IMR-90 (cell line): ENCODE data around the gene TRAF3IP1. TPM values are rescaled to one million over a fixed set of nuclear protein-coding genes. Genes with fewer than 3 reads are reported as not detected.

Experiments
- ATAC-seq: fragments of 200-7000 bp; cut with Tn5 transposase; 2 replicates; pipeline ENCODE4 v1.9.1; 2020; ENCODE audit warnings: low read depth, mild to moderate bottlenecking, moderate library complexity
- BruUV-seq: library from RNA; stranded (reverse); fragments of 400-500 nt; replicated peaks from 2 replicates; lab custom pipeline; 2021; lab: Mats Ljungman, UMichigan
- CTCF ChIA-PET: fragments of 300-600 bp; formaldehyde crosslinking; extraction: SDS; loops from one replicate; lab custom pipeline; 2021; ENCODE audit warnings: antibody characterized with exemption; lab: Yijun Ruan, JAX
- POLR2A ChIA-PET: fragments of 300-600 bp; sonication (Branson Sonifier 250); formaldehyde crosslinking; loops from one replicate; lab custom pipeline; 2022; ENCODE audit warnings: antibody characterized with exemption; ENCODE audit not compliant: unreplicated experiment; lab: Charles Lee
- DNase-seq: peaks from one replicate; pipeline ENCODE4 v3.0.0; 2013
- H2AFZ ChIP-seq: replicated peaks from 2 replicates; pipeline ENCODE3; 2013; ENCODE audit warnings: low read length, mild to moderate bottlenecking; ENCODE audit not compliant: poor library complexity
- H2AK5ac ChIP-seq: 2 replicates; pipeline ENCODE4 v1.6.1; 2013; ENCODE audit warnings: low read depth, low read length, inconsistent platforms
- H2AK9ac ChIP-seq: replicated peaks from 2 replicates; pipeline ENCODE3; 2013; ENCODE audit warnings: mild to moderate bottlenecking, low read depth, low read length, moderate library complexity; ENCODE audit not compliant: poor library complexity
- H2BK120ac ChIP-seq: 2 replicates; pipeline ENCODE4 v1.6.1; 2013; ENCODE audit warnings: low read depth, low read length, inconsistent platforms
- H2BK15ac ChIP-seq: 3 replicates; pipeline ENCODE4 v1.6.1; 2013; ENCODE audit warnings: low read depth, low read length, inconsistent platforms
- H2BK20ac ChIP-seq: 2 replicates; pipeline ENCODE4 v1.6.1; 2013; ENCODE audit warnings: low read depth, mild to moderate bottlenecking, inconsistent platforms, low read length, moderate library complexity
- H2BK5ac ChIP-seq: 2 replicates; pipeline ENCODE4 v1.6.1; 2013; ENCODE audit warnings: mild to moderate bottlenecking, low read depth, low read length, inconsistent platforms; ENCODE audit not compliant: poor library complexity, severe bottlenecking
- H3K14ac ChIP-seq: replicated peaks from 2 replicates; pipeline ENCODE4 v1.6.1; 2013; ENCODE audit warnings: low read depth, low read length, inconsistent platforms
- H3K18ac ChIP-seq: 2 replicates; pipeline ENCODE4 v1.6.1; 2013; ENCODE audit warnings: low read depth, low read length, control low read depth
- H3K23ac ChIP-seq: 2 replicates; pipeline ENCODE4 v1.6.1; 2013; ENCODE audit warnings: low read depth, low read length, inconsistent platforms
- H3K27ac ChIP-seq: 2 replicates; pipeline ENCODE4 v1.5.1; 2013; ENCODE audit warnings: mild to moderate bottlenecking, control low read depth, low read length; ENCODE audit not compliant: insufficient read depth
- H3K27me3 ChIP-seq: 2 replicates; pipeline ENCODE4 v1.6.1; 2013; ENCODE audit warnings: low read length; ENCODE audit not compliant: control insufficient read depth, insufficient read depth
- H3K36me3 ChIP-seq: 2 replicates; pipeline ENCODE4 v1.6.1; 2013; ENCODE audit warnings: low read length, mixed read lengths; ENCODE audit not compliant: control insufficient read depth, insufficient read depth
- H3K4ac ChIP-seq: 2 replicates; pipeline ENCODE4 v1.6.1; 2013; ENCODE audit warnings: low read depth, low read length, inconsistent platforms
- H3K4me1 ChIP-seq: 2 replicates; pipeline ENCODE4 v1.6.1; 2013; ENCODE audit warnings: low read length, mixed read lengths; ENCODE audit not compliant: control insufficient read depth, insufficient read depth
- H3K4me2 ChIP-seq: 2 replicates; pipeline ENCODE4 v1.6.1; 2013; ENCODE audit warnings: low read depth, mild to moderate bottlenecking, control low read depth, low read length, moderate library complexity
- H3K4me3 ChIP-seq: 2 replicates; pipeline ENCODE4 v1.5.1; 2013; ENCODE audit warnings: low read depth, mild to moderate bottlenecking, control low read depth, low read length, moderate library complexity; ENCODE audit not compliant: insufficient read depth
- H3K56ac ChIP-seq: 2 replicates; pipeline ENCODE4 v1.6.1; 2013; ENCODE audit warnings: low read length, inconsistent platforms; ENCODE audit not compliant: insufficient read depth; ENCODE audit errors: extremely low read depth
- H3K79me1 ChIP-seq, 2 experiments: 2 replicates each; pipeline ENCODE4 v1.6.1; 2013; ENCODE audit warnings: low read length in 2 of 2, inconsistent platforms in 1 of 2, low read depth in 1 of 2
- H3K9ac ChIP-seq: 2 replicates; pipeline ENCODE4 v1.6.1; 2013; ENCODE audit warnings: low read depth, low read length, control low read depth
- H3K9me1 ChIP-seq: 2 replicates; pipeline ENCODE4 v1.6.1; 2013; ENCODE audit warnings: low read length, inconsistent platforms; ENCODE audit not compliant: insufficient read depth
- H3K9me3 ChIP-seq: 2 replicates; pipeline ENCODE4 v1.6.1; 2013; ENCODE audit warnings: low read length; ENCODE audit not compliant: control insufficient read depth, insufficient read depth
- H4K20me1 ChIP-seq: 2 replicates; pipeline ENCODE4 v1.6.1; 2013; ENCODE audit warnings: low read length, inconsistent platforms; ENCODE audit not compliant: insufficient read depth
- H4K5ac ChIP-seq: 2 replicates; pipeline ENCODE4 v1.6.1; 2013; ENCODE audit warnings: mild to moderate bottlenecking, low read depth, low read length, control low read depth
- H4K8ac ChIP-seq, 2 experiments: 2 replicates each; pipeline ENCODE4 v1.6.1; 2013; ENCODE audit warnings: low read depth in 2 of 2, low read length in 2 of 2, control low read depth in 1 of 2, inconsistent platforms in 1 of 2
- H4K91ac ChIP-seq: 2 replicates; pipeline ENCODE4 v1.6.1; 2013; ENCODE audit warnings: low read depth, low read length, inconsistent platforms; ENCODE audit not compliant: insufficient read depth
- BHLHE40 ChIP-seq: fragments of 150-350 bp; IDR thresholded peaks from 2 replicates; pipeline ENCODE4 v1.6.1; 2016; ENCODE audit warnings: mild to moderate bottlenecking, low read depth, low read length
- CEBPB ChIP-seq: IDR thresholded peaks from 2 replicates; pipeline ENCODE4 v1.6.1; 2012; ENCODE audit warnings: low read depth, low read length, improper control_type of control experiment
- CHD1 ChIP-seq: IDR thresholded peaks from 2 replicates; pipeline ENCODE4 v1.6.1; 2012; ENCODE audit warnings: low read depth, low read length, improper control_type of control experiment
- FOS ChIP-seq: fragments of 150-350 bp; IDR thresholded peaks from 2 replicates; pipeline ENCODE4 v1.6.1; 2016; ENCODE audit warnings: low read depth, low read length
- MAFK ChIP-seq: IDR thresholded peaks from 2 replicates; pipeline ENCODE4 v1.6.1; 2012; ENCODE audit warnings: low read depth, low read length, improper control_type of control experiment
- MAZ ChIP-seq: IDR thresholded peaks from 2 replicates; pipeline ENCODE4 v1.6.1; 2012; ENCODE audit warnings: low read depth, mild to moderate bottlenecking, low read length, improper control_type of control experiment, moderate library complexity, borderline replicate concordance
- MXI1 ChIP-seq: IDR thresholded peaks from 2 replicates; pipeline ENCODE4 v1.6.1; 2012; ENCODE audit warnings: low read depth, mild to moderate bottlenecking, low read length, moderate library complexity, borderline replicate concordance
- NFE2L2 ChIP-seq: fragments of 150-350 bp; IDR thresholded peaks from 2 replicates; pipeline ENCODE4 v1.6.1; 2016; ENCODE audit warnings: low read depth, mild to moderate bottlenecking, low read length
- POLR2A ChIP-seq: IDR thresholded peaks from 2 replicates; pipeline ENCODE4 v1.6.1; 2012; ENCODE audit warnings: mild to moderate bottlenecking, low read depth, low read length
- RAD21 ChIP-seq: IDR thresholded peaks from 2 replicates; pipeline ENCODE4 v1.6.1; 2012; ENCODE audit warnings: low read length, improper control_type of control experiment
- RCOR1 ChIP-seq: IDR thresholded peaks from 2 replicates; pipeline ENCODE4 v1.6.1; 2012; ENCODE audit warnings: mild to moderate bottlenecking, low read length, improper control_type of control experiment; ENCODE audit not compliant: insufficient replicate concordance
- RFX5 ChIP-seq: IDR thresholded peaks from 2 replicates; pipeline ENCODE4 v1.8.0; 2012; ENCODE audit warnings: low read depth, mild to moderate bottlenecking, low read length, moderate library complexity
- SMC3 ChIP-seq: fragments of 150-350 bp; IDR thresholded peaks from 2 replicates; pipeline ENCODE4 v1.6.1; 2016; ENCODE audit warnings: low read depth, mild to moderate bottlenecking, antibody characterized with exemption, low read length, moderate library complexity
- WGBS, 2 experiments: methylation state at CpG; one replicate each; pipeline versions ENCODE4 v1.1.5 to v1.1.7; 2013; ENCODE audit warnings: missing lambda C conversion rate in 2 of 2; ENCODE audit not compliant: insufficient read length in 1 of 2; ENCODE audit errors: extremely low coverage in 2 of 2; 5-methylcytosine and 5-hydroxymethylcytosine counted together
- dilution Hi-C: fragments of 300-500 bp; cut with HindIII; formaldehyde crosslinking; loops from one replicate; pipeline ENCODE4 v1.14.3; 2018; ENCODE audit warnings: low sequenced_read_pairs; ENCODE audit not compliant: unreplicated experiment
- in situ Hi-C: fragments of 300-500 bp; cut with MboI; formaldehyde crosslinking; loops from 3 replicates; pipeline ENCODE4 v1.14.3; 2019; ENCODE audit warnings: low sequenced_read_pairs, inconsistent platforms, mixed read lengths
- intact Hi-C: fragments of 100-400 bp; cut with micrococcal nuclease; formaldehyde crosslinking; loops from 2 replicates; pipeline ENCODE4 v1.10.0; 2022
- polyA plus RNA-seq, 3 experiments: library from polyadenylated mRNA; depleted of rRNA; stranded (reverse); fragments of >200 nt; gene quantifications; 2 replicates each; pipeline ENCODE4 v1.2.3, GENCODE V29; 2012; ENCODE audit warnings: low replicate concordance in 1 of 3
- total RNA-seq: library from RNA; depleted of rRNA; stranded (reverse); fragments of >200 nt; gene quantifications from 2 replicates; pipeline ENCODE4 v1.2.3, GENCODE V29; 2012
- TF ChIP-seq, protein P1 (sequence below): conservative IDR thresholded peaks from 2 replicates; pipeline ENCODE4 v1.5.1; 2012; ENCODE audit warnings: mild to moderate bottlenecking, low read depth, low read length, improper control_type of control experiment
- TF ChIP-seq, protein P2 (sequence below): fragments of 150-350 bp; IDR thresholded peaks from 2 replicates; pipeline ENCODE4 v1.6.1; 2017; ENCODE audit warnings: mild to moderate bottlenecking, antibody characterized with exemption, low read length, low read depth
- TF ChIP-seq, protein P3 (sequence below): fragments of 150-350 bp; IDR thresholded peaks from 2 replicates; pipeline ENCODE4 v1.6.1; 2016; ENCODE audit warnings: low read depth, mild to moderate bottlenecking, low read length, moderate library complexity, borderline replicate concordance

Gene TRAF3IP1
- total and polyA plus RNA-seq, 2 of the 4 experiments (the other 2 are of a cell fraction) = 5.9 to 8.3 TPM

DNA sequence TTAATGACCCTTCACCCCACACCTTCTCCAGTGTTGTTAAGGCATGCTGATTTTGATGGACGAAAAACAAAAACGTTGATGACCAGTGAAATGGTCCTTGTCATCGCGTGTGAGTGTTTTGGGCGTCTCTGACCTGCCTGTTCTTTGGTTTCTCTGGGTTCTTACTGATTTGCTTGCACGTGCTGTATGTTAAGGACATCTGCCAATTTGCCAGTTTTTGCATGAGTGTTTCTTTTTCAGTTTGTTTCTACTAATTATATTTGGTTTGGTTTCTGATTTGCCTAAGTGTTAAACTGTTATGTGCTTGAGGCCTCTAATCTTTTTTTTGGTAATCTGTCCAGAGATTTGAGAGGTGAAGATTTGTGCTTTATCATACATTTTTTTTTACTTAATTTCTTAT lies 14.6 kb downstream of the TRAF3IP1 start:
- Histone ChIP-seq H3K4me3 (no peak overlapping the region), H4K8ac (no peak overlapping the region), H3K23ac (no peak overlapping the region), H2BK120ac (no peak overlapping the region), H3K18ac (no peak overlapping the region), H3K27me3 (no peaks in the 10 kb centered on the region), H4K20me1 (peaks cover 5% of the 10 kb centered on the region), H3K56ac (no peak overlapping the region), H4K91ac (no peak overlapping the region), H3K9me1 (peaks cover 8% of the 10 kb centered on the region; the same call in 1 of the 2 replicates), H3K79me1 (peaks cover 24 to 36% of the 10 kb centered on the region in 2 experiments), H2AK9ac (no peak overlapping the region), H3K4ac (no peak overlapping the region), H2BK20ac (no peak overlapping the region), H3K36me3 (peaks cover 23% of the 10 kb centered on the region), H2AK5ac (no peak overlapping the region), H2BK15ac (no peak overlapping the region), H3K14ac (no peak overlapping the region), H3K4me2 (no peak overlapping the region), H3K9ac (no peak overlapping the region), H2BK5ac (no peak overlapping the region), H3K9me3 (no peaks in the 10 kb centered on the region), H3K27ac (no peak overlapping the region), H4K5ac (no peak overlapping the region), H2AFZ (no peak overlapping the region), H3K4me1 (no peaks in the 10 kb centered on the region)
- dilution Hi-C loops = no loop called here
- TF ChIP-seq MXI1 = no peak
- TF ChIP-seq, protein P1, sequence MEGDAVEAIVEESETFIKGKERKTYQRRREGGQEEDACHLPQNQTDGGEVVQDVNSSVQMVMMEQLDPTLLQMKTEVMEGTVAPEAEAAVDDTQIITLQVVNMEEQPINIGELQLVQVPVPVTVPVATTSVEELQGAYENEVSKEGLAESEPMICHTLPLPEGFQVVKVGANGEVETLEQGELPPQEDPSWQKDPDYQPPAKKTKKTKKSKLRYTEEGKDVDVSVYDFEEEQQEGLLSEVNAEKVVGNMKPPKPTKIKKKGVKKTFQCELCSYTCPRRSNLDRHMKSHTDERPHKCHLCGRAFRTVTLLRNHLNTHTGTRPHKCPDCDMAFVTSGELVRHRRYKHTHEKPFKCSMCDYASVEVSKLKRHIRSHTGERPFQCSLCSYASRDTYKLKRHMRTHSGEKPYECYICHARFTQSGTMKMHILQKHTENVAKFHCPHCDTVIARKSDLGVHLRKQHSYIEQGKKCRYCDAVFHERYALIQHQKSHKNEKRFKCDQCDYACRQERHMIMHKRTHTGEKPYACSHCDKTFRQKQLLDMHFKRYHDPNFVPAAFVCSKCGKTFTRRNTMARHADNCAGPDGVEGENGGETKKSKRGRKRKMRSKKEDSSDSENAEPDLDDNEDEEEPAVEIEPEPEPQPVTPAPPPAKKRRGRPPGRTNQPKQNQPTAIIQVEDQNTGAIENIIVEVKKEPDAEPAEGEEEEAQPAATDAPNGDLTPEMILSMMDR = no peak
- no peak for TF ChIP-seq CHD1
- TF ChIP-seq POLR2A = no peak
- no peak for TF ChIP-seq NFE2L2
- TF ChIP-seq, protein P2, sequence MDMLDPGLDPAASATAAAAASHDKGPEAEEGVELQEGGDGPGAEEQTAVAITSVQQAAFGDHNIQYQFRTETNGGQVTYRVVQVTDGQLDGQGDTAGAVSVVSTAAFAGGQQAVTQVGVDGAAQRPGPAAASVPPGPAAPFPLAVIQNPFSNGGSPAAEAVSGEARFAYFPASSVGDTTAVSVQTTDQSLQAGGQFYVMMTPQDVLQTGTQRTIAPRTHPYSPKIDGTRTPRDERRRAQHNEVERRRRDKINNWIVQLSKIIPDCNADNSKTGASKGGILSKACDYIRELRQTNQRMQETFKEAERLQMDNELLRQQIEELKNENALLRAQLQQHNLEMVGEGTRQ = no peak
- no peak for TF ChIP-seq MAZ
- no peak for TF ChIP-seq FOS
- TF ChIP-seq BHLHE40 = no peak
- TF ChIP-seq CEBPB = no peak
- no peak for TF ChIP-seq RAD21
- TF ChIP-seq SMC3 = no peak
- TF ChIP-seq MAFK = no peak
- no peak for TF ChIP-seq RFX5
- TF ChIP-seq RCOR1 = no peak
- TF ChIP-seq, protein P3, sequence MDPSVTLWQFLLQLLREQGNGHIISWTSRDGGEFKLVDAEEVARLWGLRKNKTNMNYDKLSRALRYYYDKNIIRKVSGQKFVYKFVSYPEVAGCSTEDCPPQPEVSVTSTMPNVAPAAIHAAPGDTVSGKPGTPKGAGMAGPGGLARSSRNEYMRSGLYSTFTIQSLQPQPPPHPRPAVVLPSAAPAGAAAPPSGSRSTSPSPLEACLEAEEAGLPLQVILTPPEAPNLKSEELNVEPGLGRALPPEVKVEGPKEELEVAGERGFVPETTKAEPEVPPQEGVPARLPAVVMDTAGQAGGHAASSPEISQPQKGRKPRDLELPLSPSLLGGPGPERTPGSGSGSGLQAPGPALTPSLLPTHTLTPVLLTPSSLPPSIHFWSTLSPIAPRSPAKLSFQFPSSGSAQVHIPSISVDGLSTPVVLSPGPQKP = no peak
- in situ Hi-C loops = no loop called here
- intact Hi-C loops = no loop called here
- no TSS peak for BruUV-seq
- ChIA-PET POLR2A (no interaction called here), CTCF (no interaction called here)
- DNase-seq = no peak
- WGBS, 2 experiments = 97% methylated on average over 5 of the region's 6 CpGs; no CpG with 5 or more reads in 1 of the 2 experiments
- ATAC-seq = no peak
